ENCODE results near the gene CCNH.
A peak's percentile ranks its signal among the peaks of the same experiment; 100 is the strongest.

CCNH gene

GRCh38 chr5:87412630-87413342, at the start of gene CCNH:
TSS of gene CCNH (minus strand) at chr5:87412930. CDS start at chr5:87412794, 136 bp downstream.
- peak; percentile 94 to 95 for DNase-seq

- DNase-seq, result no peak
Measured at GRCh38 chr5:87457706-87458105, 45.0 kb upstream of the CCNH start.

- no peak for DNase-seq
Measured at GRCh38 chr5:87453801-87454200, 41.1 kb upstream of the CCNH start.

GRCh38 chr5:87452837-87453236, 40.1 kb upstream of the CCNH start:
- no peak for DNase-seq

- no peak for DNase-seq
Measured at GRCh38 chr5:87442419-87442818, 29.7 kb upstream of the CCNH start.

GRCh38 chr5:87438231-87438630, 25.5 kb upstream of the CCNH start:
- no peak for DNase-seq

GRCh38 chr5:87437724-87438123, 25.0 kb upstream of the CCNH start:
- DNase-seq, result no peak

GRCh38 chr5:87435144-87435694, 22.5 kb upstream of the CCNH start:
- no peak for DNase-seq

- no peak for DNase-seq
Measured at GRCh38 chr5:87434461-87434860, 21.7 kb upstream of the CCNH start.

GRCh38 chr5:87433945-87434344, 21.2 kb upstream of the CCNH start:
- no peak for DNase-seq

GRCh38 chr5:87432460-87432859, 19.7 kb upstream of the CCNH start:
- no peak for DNase-seq

GRCh38 chr5:87430863-87431457, 18.2 kb upstream of the CCNH start:
- DNase-seq, result no peak

GRCh38 chr5:87423755-87424154, 11.0 kb upstream of the CCNH start:
- no peak for DNase-seq

GRCh38 chr5:87421307-87421706, 8.6 kb upstream of the CCNH start:
- no peak for DNase-seq

GRCh38 chr5:87418506-87418905, 5.8 kb upstream of the CCNH start:
- no peak for DNase-seq

GRCh38 chr5:87413343-87413645, 564 bp upstream of the CCNH start:
- DNase-seq, result no peak

- DNase-seq, result no peak
Measured at GRCh38 chr5:87411973-87412629, 629 bp downstream of the CCNH start.

- DNase-seq, result no peak
Measured at GRCh38 chr5:87411586-87411972, 1.2 kb downstream of the CCNH start.

GRCh38 chr5:87410931-87411330, 1.8 kb downstream of the CCNH start:
- DNase-seq, result no peak

GRCh38 chr5:87408204-87408603, 4.5 kb downstream of the CCNH start:
- no peak for DNase-seq

GRCh38 chr5:87405472-87406155, 7.1 kb downstream of the CCNH start:
- DNase-seq, result no peak

- no peak for DNase-seq
Measured at GRCh38 chr5:87404359-87404758, 8.4 kb downstream of the CCNH start.

- no peak for DNase-seq
Measured at GRCh38 chr5:87403899-87404298, 8.8 kb downstream of the CCNH start.

- DNase-seq, result no peak
Measured at GRCh38 chr5:87403409-87403808, 9.3 kb downstream of the CCNH start.
